ENCODE measurements around the gene PCDH1. TPM values are rescaled to one million over a fixed set of nuclear protein-coding genes. Genes with fewer than 3 reads are reported as not detected.

PCDH1 gene
- total and polyA plus RNA-seq, 2 of the 13 experiments (the other 11 are each of a cell fraction or from before 2014, with no cell fraction given), result 0.11 to 0.83 TPM

DNA sequence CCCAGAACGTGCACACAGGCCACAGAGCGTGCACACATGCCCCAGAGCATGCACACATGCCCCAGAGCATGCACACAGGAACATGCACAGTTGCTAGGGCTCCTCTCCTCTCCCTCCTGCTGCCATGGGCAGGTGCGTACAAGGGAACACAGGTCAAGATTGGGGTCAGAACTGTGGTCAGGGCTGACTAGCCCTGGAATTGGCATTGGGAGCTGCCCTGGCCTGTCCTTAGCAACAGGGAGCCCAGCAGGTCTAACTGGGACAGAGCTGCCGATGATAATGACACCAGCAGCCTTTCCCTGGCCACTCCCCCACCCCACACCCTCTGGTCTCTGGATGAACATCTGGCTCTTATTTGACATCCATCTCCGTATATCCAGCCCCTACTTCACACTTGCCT is 8.0 kb downstream of the PCDH1 start:
- no peak overlapping the region for H3K9ac ChIP-seq (ENCODE audit: insufficient read depth, low read depth, low read length)
- H3K79me2 ChIP-seq (ENCODE audit: insufficient read depth, low read length), result no peaks in the 10 kb centered on the region
- in situ Hi-C loops (cut with HindIII; ENCODE audit: extremely low pct_ligation_motif_present, low pct_unique_long_range_greater_than_20kb), result no loop called here
- FAIRE-seq (no peak), DNase-seq (ENCODE audit: low spot score) (no peak), ATAC-seq (no peak)
- no peak overlapping the region for H3K4me2 ChIP-seq (ENCODE audit: low read depth, low read length)
- WGBS (ENCODE audit: low lambda C conversion rate), result 0% methylated on average over 3 of the region's 5 CpGs
- ChIA-PET CTCF (ENCODE audit: low intra/inter-chr PET ratio, low total read pairs) (no interaction called here), POLR2A (no interaction called here)
- H3K27me3 ChIP-seq (ENCODE audit: control insufficient read depth in 1 of 2, insufficient read depth in 2 of 2, low read length in 2 of 2), result peaks cover 2 to 50% of the 10 kb centered on the region in 2 experiments; a peak in 3 of 5 replicates
- intact Hi-C loops (cut with micrococcal nuclease; ENCODE audit: unreplicated experiment), result no loop called here
- no peak overlapping the region for H2AFZ ChIP-seq (ENCODE audit: low read length)
- TF ChIP-seq HMGA1 (CRISPR knock-in tag; conservative IDR thresholded peaks at IDR 0.05), result no peak
- TF ChIP-seq IRF2 (CRISPR knock-in tag; IDR thresholded peaks at IDR 0.05), result no peak
- TF ChIP-seq SATB2 (CRISPR knock-in tag; IDR thresholded peaks at IDR 0.05), result no peak
- no peaks in the 10 kb centered on the region for H3K9me3 ChIP-seq (ENCODE audit: low read length)
- no TSS peak for BruUV-seq (replicated peaks)
- no peak overlapping the region for H3K27ac ChIP-seq (ENCODE audit: extremely low read length, insufficient read depth, low read length)
- no peaks in the 10 kb centered on the region for H3K36me3 ChIP-seq (replicated peaks in 1 of 2; ENCODE audit: control insufficient read depth in 1 of 2, insufficient read depth in 2 of 2, low read length in 2 of 2)
- H4K20me1 ChIP-seq (ENCODE audit: insufficient read depth, low read length), result no peaks in the 10 kb centered on the region
- no peak overlapping the region for H3K4me3 ChIP-seq (replicated peaks in 1 of 3; ENCODE audit: insufficient read depth in 1 of 3, low read depth in 2 of 3, low read length in 3 of 3)
- peaks cover 31% of the 10 kb centered on the region for H3K4me1 ChIP-seq (ENCODE audit: insufficient read depth, low read length)

- peaks cover 24% of the 10 kb centered on the region for H3K4me1 ChIP-seq (ENCODE audit: insufficient read depth, low read length)
- DNase-seq (ENCODE audit: low spot score) (no peak), ATAC-seq (no peak), FAIRE-seq (no peak)
- H3K9me3 ChIP-seq (ENCODE audit: low read length), result no peaks in the 10 kb centered on the region
- H3K4me3 ChIP-seq (replicated peaks in 1 of 3; ENCODE audit: insufficient read depth in 1 of 3, low read depth in 2 of 3, low read length in 3 of 3), result no peak overlapping the region
- H2AFZ ChIP-seq (ENCODE audit: low read length), result no peak overlapping the region
- no peaks in the 10 kb centered on the region for H4K20me1 ChIP-seq (ENCODE audit: insufficient read depth, low read length)
- WGBS (ENCODE audit: low lambda C conversion rate), result 16% methylated on average over 6 of the region's 9 CpGs
- no peak overlapping the region for H3K27ac ChIP-seq (ENCODE audit: extremely low read length, insufficient read depth, low read length)
- in situ Hi-C loops (cut with HindIII; ENCODE audit: extremely low pct_ligation_motif_present, low pct_unique_long_range_greater_than_20kb), result no loop called here
- ChIA-PET CTCF (ENCODE audit: low intra/inter-chr PET ratio, low total read pairs) (no interaction called here), POLR2A (no interaction called here)
- no peaks in the 10 kb centered on the region for H3K36me3 ChIP-seq (replicated peaks in 1 of 2; ENCODE audit: control insufficient read depth in 1 of 2, insufficient read depth in 2 of 2, low read length in 2 of 2)
- peaks cover 1 to 47% of the 10 kb centered on the region in 2 experiments; a peak in 3 of 5 replicates for H3K27me3 ChIP-seq (ENCODE audit: control insufficient read depth in 1 of 2, insufficient read depth in 2 of 2, low read length in 2 of 2)
- no peaks in the 10 kb centered on the region for H3K79me2 ChIP-seq (ENCODE audit: insufficient read depth, low read length)
- no peak overlapping the region for H3K9ac ChIP-seq (ENCODE audit: insufficient read depth, low read depth, low read length)
- intact Hi-C loops (cut with micrococcal nuclease; ENCODE audit: unreplicated experiment), result no loop called here
- BruUV-seq (replicated peaks), result no TSS peak
- H3K4me2 ChIP-seq (ENCODE audit: low read depth, low read length), result no peak overlapping the region
- no peak for TF ChIP-seq HNRNPLL (IDR thresholded peaks at IDR 0.05; ENCODE audit: low read depth, low read length, poor library complexity, severe bottlenecking)
- TF ChIP-seq, protein P1, sequence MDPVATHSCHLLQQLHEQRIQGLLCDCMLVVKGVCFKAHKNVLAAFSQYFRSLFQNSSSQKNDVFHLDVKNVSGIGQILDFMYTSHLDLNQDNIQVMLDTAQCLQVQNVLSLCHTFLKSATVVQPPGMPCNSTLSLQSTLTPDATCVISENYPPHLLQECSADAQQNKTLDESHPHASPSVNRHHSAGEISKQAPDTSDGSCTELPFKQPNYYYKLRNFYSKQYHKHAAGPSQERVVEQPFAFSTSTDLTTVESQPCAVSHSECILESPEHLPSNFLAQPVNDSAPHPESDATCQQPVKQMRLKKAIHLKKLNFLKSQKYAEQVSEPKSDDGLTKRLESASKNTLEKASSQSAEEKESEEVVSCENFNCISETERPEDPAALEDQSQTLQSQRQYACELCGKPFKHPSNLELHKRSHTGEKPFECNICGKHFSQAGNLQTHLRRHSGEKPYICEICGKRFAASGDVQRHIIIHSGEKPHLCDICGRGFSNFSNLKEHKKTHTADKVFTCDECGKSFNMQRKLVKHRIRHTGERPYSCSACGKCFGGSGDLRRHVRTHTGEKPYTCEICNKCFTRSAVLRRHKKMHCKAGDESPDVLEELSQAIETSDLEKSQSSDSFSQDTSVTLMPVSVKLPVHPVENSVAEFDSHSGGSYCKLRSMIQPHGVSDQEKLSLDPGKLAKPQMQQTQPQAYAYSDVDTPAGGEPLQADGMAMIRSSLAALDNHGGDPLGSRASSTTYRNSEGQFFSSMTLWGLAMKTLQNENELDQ (CRISPR knock-in tag; IDR thresholded peaks at IDR 0.05; ENCODE audit: borderline replicate concordance), result no peak
- no peak for TF ChIP-seq LCORL (IDR thresholded peaks at IDR 0.05)
- no peak for TF ChIP-seq LCORL (CRISPR knock-in tag; IDR thresholded peaks at IDR 0.05)
- TF ChIP-seq SATB2 (CRISPR knock-in tag; IDR thresholded peaks at IDR 0.05), result no peak
- TF ChIP-seq, protein P2, sequence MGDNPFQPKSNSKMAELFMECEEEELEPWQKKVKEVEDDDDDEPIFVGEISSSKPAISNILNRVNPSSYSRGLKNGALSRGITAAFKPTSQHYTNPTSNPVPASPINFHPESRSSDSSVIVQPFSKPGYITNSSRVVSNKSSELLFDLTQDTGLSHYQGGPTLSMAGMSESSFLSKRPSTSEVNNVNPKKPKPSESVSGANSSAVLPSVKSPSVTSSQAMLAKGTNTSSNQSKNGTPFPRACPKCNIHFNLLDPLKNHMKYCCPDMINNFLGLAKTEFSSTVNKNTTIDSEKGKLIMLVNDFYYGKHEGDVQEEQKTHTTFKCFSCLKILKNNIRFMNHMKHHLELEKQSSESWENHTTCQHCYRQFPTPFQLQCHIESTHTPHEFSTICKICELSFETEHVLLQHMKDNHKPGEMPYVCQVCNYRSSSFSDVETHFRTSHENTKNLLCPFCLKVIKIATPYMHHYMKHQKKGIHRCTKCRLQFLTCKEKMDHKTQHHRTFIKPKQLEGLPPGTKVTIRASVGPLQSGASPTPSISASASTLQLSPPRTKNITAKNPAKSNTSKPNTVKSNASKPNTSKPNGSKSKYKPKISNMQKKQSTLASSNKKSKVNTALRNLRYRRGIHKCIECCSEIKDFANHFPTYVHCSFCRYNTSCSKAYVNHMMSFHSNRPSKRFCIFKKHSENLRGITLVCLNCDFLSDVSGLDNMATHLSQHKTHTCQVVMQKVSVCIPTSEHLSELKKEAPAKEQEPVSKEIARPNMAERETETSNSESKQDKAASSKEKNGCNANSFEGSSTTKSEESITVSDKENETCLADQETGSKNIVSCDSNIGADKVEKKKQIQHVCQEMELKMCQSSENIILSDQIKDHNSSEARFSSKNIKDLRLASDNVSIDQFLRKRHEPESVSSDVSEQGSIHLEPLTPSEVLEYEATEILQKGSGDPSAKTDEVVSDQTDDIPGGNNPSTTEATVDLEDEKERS (CRISPR knock-in tag; IDR thresholded peaks at IDR 0.05), result no peak
- no peak for TF ChIP-seq SOX5 (CRISPR knock-in tag; IDR thresholded peaks at IDR 0.05; ENCODE audit: borderline replicate concordance)
- no peak for TF ChIP-seq ZEB1 (IDR thresholded peaks at IDR 0.05; ENCODE audit: insufficient replicate concordance, low read depth)
- no peak for TF ChIP-seq U2AF2 (IDR thresholded peaks at IDR 0.05; ENCODE audit: low read depth, low read length)
- TF ChIP-seq, protein P3, sequence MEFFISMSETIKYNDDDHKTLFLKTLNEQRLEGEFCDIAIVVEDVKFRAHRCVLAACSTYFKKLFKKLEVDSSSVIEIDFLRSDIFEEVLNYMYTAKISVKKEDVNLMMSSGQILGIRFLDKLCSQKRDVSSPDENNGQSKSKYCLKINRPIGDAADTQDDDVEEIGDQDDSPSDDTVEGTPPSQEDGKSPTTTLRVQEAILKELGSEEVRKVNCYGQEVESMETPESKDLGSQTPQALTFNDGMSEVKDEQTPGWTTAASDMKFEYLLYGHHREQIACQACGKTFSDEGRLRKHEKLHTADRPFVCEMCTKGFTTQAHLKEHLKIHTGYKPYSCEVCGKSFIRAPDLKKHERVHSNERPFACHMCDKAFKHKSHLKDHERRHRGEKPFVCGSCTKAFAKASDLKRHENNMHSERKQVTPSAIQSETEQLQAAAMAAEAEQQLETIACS (CRISPR knock-in tag; IDR thresholded peaks at IDR 0.05), result no peak
- TF ChIP-seq ZNF431 (CRISPR knock-in tag; IDR thresholded peaks at IDR 0.05; ENCODE audit: borderline replicate concordance, low read depth), result no peak
- no peak for TF ChIP-seq SMARCC2 (IDR thresholded peaks at IDR 0.05)
Measured at GRCh38 chr5:141869514-141869913, 8.7 kb downstream of the PCDH1 start.
